Stimulated activated CD4-positive, alpha-beta T cell treated with anti-CD3 and anti-CD28 coated beads, Interleukin-2, amount 100 ng/mL, for 4 hours (primary cell): Measurements from ENCODE around the gene C10orf53.

ENCODE experiments used
- DNase-seq: peaks from one replicate; pipeline ENCODE4 v3.0.0-alpha.2; 2020; ENCODE audit warnings: low read depth

Gene C10orf53

GRCh38 chr10:49679480-49679893 is at the start of gene C10orf53:
C10orf53 (plus strand) TSS chr10:49679651; CDS start chr10:49679698, 47 bp downstream.
- no peak for DNase-seq

DNA sequence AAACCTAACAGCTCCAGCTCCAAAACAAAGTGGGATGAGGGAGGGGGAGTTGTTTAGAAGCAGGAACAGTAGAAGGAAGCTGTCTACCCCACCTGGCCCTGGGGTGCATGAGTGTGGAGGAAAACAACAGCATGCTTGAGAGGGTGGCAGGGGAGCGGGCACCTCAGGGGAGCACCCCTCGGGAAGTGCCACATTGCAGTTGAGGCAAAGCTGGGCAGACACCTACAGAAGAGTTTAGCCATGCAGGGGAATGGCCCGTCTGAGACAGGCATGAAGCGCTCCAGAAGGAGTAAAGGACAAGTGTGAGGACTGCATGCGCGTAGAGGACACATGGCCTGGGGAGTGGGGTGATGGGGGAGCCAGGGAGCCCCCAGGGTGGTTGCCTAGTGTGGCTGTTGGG is 47.5 kb upstream of the C10orf53 start:
- no peak for DNase-seq

GRCh38 chr10:49632406-49633317 is 46.8 kb upstream of the C10orf53 start:
- no peak for DNase-seq

DNA sequence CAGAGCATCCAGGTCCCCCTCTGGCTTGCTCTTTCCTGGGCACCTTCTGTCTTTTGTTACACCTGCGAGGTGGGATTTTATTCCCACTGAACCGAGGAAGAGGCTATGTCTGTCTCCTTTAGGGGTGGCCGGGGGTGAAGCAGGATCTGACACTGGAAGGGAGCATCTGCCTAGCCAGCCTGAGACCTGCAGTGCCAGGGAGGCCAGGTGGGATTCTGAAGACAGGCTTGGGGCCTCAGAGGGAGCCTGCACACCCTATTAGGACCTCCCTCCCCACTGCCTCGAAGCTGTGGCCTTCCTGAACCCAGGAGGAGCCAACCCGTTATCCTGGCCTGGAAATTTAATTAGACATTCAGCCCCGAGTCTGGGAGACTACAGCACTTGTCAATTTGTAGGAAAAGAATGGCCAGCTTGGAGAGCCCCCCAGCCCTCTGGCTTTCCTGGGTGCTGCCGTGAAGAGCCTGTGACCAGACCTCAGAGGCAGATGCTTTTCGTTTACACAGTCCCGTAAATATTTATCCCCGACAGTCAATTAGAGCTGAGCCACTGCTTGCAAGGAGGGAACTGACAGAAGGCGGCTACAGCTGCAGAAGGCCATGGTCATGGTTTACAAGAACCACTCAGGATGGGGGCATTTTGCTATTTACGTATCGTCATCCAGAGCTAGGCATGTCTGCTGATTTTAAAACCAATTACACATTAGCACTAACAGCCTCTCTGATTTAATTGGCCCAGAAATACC is 46.0 kb upstream of the C10orf53 start:
- DNase-seq = no peak

DNA sequence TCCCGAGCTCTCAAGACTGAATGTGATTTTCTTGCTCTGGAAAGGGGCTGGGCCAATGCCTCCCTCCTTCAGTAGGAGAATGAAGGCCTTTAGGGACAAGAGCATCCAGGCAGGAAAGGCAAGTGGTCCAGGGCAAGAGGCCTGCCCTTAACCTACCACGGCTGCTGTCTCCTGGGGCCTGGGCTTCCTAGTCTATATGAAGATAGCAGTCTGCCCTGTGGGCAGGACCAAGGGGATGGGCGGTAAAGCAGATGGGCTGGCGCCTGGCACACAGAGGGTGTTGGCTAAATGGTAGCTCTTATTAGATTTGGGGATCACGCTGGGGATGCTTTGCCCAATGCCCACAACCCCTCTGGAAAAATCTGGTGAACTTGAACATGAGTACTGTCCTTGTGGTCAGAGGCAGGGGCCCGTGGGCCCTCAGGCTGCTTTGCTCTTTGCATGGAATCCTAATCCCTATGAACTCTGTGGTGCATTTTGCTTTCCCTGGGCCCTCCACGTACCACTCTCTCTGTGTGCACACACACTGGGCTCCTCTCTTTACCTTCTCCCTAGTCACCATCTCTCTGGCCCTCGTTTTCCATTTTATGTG is 45.3 kb upstream of the C10orf53 start:
- DNase-seq = no peak

- DNase-seq = no peak
Observed at GRCh38 chr10:49642311-49642710, 37.1 kb upstream of the C10orf53 start.

GRCh38 chr10:49643241-49644034 is 36.0 kb upstream of the C10orf53 start:
- DNase-seq = no peak

DNA sequence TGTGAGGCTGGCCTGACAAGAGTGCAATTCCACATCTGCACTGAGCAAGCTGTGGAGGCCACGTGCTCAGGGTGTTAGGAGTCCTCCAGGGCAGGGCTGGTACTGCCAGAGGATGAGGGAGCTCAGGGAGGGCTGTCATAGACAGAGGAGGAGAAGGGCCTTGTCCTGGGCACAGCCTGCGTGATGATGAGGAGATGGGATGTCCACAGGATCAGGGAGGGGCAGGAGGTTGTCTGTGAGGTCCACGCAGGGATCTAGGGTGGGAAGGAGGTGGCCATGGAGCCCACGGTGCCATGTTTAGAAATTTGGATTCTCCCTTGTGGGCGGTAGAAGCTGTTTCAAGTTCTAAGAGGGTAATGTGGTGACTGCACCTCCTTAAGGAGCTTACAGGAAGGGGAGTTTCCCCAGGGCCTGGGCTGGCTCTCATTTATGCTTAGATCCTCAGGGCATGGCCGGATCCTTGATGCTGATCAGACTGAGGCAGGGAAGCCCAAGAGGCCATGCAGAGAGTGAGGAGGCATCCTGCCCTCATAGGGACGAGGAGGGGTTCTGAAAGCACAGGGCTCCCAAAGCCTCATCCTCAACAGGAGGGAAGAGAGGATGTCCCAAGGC is 35.3 kb upstream of the C10orf53 start:
- no peak for DNase-seq

GRCh38 chr10:49645417-49645816 is 34.0 kb upstream of the C10orf53 start:
- DNase-seq = no peak

- no peak for DNase-seq
Observed at GRCh38 chr10:49645871-49646870, 33.3 kb upstream of the C10orf53 start.

DNA sequence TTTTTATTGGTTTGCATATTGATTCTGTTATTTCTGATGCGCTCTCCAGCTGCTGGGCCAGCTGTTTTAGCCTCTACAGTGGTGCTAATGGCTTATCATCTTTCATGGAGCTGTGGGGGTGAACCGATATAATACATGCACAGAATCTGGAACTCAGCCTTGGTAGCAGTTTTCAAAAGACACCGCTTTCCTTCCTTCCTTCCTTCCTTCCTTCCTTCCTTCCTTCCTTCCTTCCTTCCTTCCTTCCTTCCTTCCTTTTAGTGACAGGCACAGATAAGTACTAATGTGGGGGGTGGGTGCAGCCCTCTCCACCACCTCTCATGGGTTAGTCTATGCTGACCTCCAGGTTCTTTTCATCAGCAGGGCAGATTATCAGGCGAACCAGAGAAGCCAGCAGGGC is 31.9 kb upstream of the C10orf53 start:
- DNase-seq = no peak

DNA sequence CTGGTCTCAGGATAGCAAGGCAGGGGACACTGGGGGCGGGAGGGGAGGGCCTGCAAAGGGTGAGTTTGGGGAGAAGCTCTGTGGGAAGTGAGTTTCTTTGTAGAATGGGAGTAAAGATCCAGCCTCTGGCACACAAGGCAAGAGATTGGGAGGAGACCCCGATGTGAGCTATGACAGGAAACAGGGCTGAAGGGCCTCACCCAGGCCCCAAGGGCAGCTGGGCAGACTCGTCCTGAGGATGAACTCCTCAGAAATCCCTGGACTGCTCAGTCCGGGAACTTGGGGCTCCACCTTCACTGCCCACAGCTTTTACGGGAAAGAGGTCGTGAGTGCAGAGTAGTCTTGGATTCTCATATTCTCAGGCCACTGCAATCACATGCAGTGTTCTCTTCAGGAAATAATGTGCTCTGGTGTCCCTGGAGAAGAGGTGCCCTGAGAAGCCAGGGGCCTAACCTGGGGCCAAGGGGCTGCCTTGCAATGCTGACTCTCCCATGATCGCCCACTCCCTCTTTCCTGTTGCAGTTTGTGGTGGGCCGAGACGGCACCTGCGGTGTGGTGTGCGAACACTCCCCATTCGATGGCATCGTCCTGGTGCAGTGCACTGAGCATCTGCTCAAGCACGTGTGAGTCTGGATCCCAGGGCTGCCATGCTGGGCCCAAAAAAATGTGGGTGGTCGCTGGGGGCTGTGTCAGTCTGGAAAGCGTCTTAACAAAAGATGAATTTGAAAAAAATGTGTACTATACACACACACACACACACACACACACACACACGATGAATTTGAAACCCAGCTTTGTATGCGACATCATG is 31.3 kb upstream of the C10orf53 start:
- no peak for DNase-seq

DNA sequence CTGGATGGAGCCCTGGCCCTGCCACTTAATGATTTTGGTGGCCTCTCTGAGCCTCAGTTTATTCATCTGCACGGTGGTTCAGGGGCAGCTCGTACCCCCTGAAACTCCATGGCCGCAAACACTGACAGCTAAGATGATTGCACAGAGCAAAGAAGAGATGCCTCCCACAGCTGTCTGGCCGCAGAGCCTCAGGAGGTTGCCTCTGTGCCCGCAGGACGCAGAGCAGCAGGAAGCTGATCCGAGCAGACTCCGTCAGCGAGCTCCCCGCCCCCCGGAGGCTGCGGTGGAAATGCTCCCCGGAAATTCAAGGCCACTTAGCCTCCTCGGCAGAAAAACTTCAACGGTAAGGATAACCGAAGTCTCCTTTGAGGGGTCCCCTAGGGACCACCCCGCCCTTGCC is 30.2 kb upstream of the C10orf53 start:
- no peak for DNase-seq

GRCh38 chr10:49649936-49650723 is 29.3 kb upstream of the C10orf53 start:
- DNase-seq = no peak

DNA sequence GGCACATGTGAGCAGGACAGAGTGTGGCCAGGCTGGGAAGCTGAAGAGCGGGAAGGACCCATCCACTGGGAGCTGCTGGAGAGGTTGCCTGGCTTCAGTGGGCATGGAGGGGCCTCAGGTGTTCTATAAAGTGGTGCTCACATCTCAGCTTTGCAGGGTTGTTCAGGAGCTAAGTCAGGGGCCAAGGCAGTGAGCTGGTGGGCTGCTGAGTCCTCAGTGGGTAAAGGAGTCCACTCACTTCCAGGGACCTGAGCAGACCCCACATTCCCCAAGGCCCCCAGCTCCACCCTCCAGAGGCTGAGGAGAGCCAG is 28.8 kb upstream of the C10orf53 start:
- no peak for DNase-seq

DNA sequence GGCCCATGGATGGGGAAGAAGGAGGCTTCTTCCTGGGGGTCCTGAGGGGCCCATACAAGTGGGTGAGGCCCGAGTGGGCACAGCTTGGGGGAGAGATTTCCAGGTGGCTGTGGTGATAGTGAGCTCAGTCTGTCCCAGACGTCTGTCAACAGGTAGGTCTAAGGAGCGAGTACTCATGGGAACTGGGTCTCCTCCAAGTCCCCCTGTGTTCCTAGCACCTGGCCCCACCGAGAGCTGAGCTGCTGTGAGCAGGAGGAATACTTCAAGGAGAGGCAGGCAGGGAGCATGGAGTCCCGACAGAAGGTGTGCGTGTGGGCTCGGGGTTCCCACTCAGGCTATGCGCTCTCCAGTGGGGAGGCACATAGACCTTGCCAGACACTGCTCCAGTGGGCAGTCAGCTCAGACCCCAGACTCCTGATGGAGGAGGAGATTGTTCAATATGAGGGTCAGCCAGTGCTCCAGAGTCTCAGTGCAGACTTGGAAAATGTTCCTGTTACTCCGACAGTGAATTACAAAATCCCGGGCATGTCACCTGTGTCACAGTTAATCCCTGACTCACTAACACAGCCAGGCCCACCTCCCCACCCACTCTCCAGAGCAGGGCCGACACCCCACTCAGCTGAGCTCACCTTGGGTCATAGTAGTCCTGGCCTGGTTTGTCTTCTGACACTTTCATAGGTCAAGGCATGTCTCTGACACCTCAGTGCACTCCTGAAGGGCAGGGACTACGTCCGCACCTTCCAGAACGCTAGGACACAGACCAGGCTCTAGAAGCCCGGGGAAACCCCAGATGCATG is 28.2 kb upstream of the C10orf53 start:
- DNase-seq = no peak

DNA sequence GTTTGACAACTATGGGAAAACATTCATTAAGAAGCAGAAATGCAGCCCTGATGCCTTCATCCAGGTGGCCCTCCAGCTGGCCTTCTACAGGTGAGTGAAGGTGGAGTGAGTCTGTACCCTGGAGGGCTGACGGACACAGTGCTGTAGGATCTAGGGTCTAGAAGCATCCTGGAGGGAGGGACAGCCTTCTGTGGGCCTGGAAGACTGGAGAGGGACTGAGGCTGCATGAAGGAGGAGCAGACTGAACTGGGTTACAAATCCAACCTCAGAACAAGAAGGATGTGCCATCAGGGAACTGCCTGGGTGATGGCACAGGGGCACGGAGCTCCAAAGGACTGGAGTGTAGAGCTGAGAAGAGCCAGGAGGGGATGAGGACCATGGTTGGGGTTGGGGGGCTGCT is 27.5 kb upstream of the C10orf53 start:
- no peak for DNase-seq
